ENCODE results near the gene DDC. TPM values are rescaled to one million over a fixed set of nuclear protein-coding genes. Genes with fewer than 3 reads are reported as not detected.

Gene DDC
- total RNA-seq, 1 donor from 2014 or later = not detected

- ATAC-seq (ENCODE audit: low read depth) (no peak), DNase-seq (no peak)
- Mint-ChIP-seq H3K27me3 (peaks cover 39% of the 10 kb centered on the region), H3K4me1 (no peaks in the 10 kb centered on the region), H3K36me3 (ENCODE audit: low read depth) (no peaks in the 10 kb centered on the region), H3K9me3 (peaks cover 8% of the 10 kb centered on the region), H3K27ac (no peak overlapping the region), H3K4me3 (no peak overlapping the region)
- intact Hi-C loops (cut with micrococcal nuclease) = no loop called here
- ChIA-PET POLR2A (no interaction called here), CTCF (no interaction called here)
- no peak for TF ChIP-seq CTCF (IDR thresholded peaks at IDR 0.05)
Measured at GRCh38 chr7:50513166-50513871, 51.9 kb downstream of the DDC start.

GRCh38 chr7:50512384-50512783 lies 52.8 kb downstream of the DDC start:
- no peak for ATAC-seq (ENCODE audit: low read depth)
- CTCF ChIA-PET = no interaction called here

GRCh38 chr7:50509459-50509858 lies 55.7 kb downstream of the DDC start:
- Mint-ChIP-seq H3K9me3 (no peaks in the 10 kb centered on the region), H3K4me3 (no peak overlapping the region), H3K36me3 (ENCODE audit: low read depth) (no peaks in the 10 kb centered on the region), H3K27me3 (peaks cover 27% of the 10 kb centered on the region), H3K4me1 (no peaks in the 10 kb centered on the region), H3K27ac (no peak overlapping the region)
- no peak for DNase-seq
- ChIA-PET CTCF (no interaction called here), POLR2A (no interaction called here)
- no peak for TF ChIP-seq CTCF (IDR thresholded peaks at IDR 0.05)
- intact Hi-C loops (cut with micrococcal nuclease) = no loop called here
- ATAC-seq (ENCODE audit: low read depth) = no peak

More at GRCh38 chr7:50512384-50512783, 52.8 kb downstream of the DDC start:
- H3K27ac Mint-ChIP-seq = no peak overlapping the region
- intact Hi-C loops (cut with micrococcal nuclease) = no loop called here
- H3K4me1 Mint-ChIP-seq = no peaks in the 10 kb centered on the region
- H3K9me3 Mint-ChIP-seq = peaks cover 6% of the 10 kb centered on the region
- no peak for DNase-seq
- no peak overlapping the region for H3K4me3 Mint-ChIP-seq
- TF ChIP-seq CTCF (IDR thresholded peaks at IDR 0.05) = no peak
- POLR2A ChIA-PET = no interaction called here
- peaks cover 37% of the 10 kb centered on the region for H3K27me3 Mint-ChIP-seq
- no peaks in the 10 kb centered on the region for H3K36me3 Mint-ChIP-seq (ENCODE audit: low read depth)

GRCh38 chr7:50508471-50508943 lies 56.7 kb downstream of the DDC start:
- Mint-ChIP-seq H3K4me1 (no peaks in the 10 kb centered on the region), H3K4me3 (no peak overlapping the region), H3K36me3 (ENCODE audit: low read depth) (no peaks in the 10 kb centered on the region), H3K9me3 (no peaks in the 10 kb centered on the region), H3K27me3 (peaks cover 24% of the 10 kb centered on the region), H3K27ac (no peak overlapping the region)
- CTCF ChIA-PET = no interaction called here
- DNase-seq (no peak), ATAC-seq (ENCODE audit: low read depth) (no peak)
- POLR2A ChIA-PET = no interaction called here
- TF ChIP-seq CTCF (IDR thresholded peaks at IDR 0.05) = no peak
- intact Hi-C loops (cut with micrococcal nuclease) = no loop called here

- DNase-seq (no peak), ATAC-seq (ENCODE audit: low read depth) (no peak)
- TF ChIP-seq CTCF (IDR thresholded peaks at IDR 0.05) = no peak
- Mint-ChIP-seq H3K27me3 (peaks cover 21% of the 10 kb centered on the region), H3K4me1 (no peaks in the 10 kb centered on the region), H3K27ac (no peak overlapping the region), H3K36me3 (ENCODE audit: low read depth) (no peaks in the 10 kb centered on the region), H3K4me3 (no peak overlapping the region), H3K9me3 (no peaks in the 10 kb centered on the region)
- CTCF ChIA-PET = no interaction called here
- POLR2A ChIA-PET = no interaction called here
- intact Hi-C loops (cut with micrococcal nuclease) = no loop called here
Measured at GRCh38 chr7:50507898-50508470, 57.2 kb downstream of the DDC start.

Measured in activated B cell treated with CpG ODN at 0.5 μM for 24 hours (primary cell).